ENCODE measurements around the gene XYLT1.

The XYLT1 gene

DNA sequence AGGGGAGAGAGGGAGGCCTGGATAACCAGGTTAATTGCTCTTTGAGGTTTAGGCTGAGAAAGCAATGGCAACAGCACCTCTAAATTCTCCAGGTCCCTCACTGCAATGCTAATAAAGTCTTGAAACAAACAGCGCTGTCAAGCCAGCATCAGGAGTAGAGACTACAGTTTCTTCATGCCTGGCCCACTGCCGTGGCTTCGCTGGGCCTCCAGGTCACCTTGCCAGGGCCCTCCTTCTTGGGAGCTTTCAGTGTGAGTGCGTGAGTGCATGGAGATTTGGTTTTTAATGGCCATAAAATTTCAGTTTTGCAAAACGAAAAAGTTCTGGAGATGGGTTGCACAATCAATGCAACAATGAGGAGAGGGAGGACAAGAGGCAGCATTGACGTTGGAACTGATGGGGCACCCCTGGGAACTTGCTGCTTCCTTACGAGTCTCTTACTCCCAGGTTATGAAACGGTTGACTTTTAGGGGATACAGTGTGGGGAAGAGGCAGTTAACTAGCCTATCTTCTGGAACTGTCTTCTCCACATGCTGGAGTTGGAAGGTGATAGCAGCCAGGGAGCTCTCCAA is 229.4 kb downstream of the XYLT1 start:
- H3K4me3 ChIP-seq (replicated peaks; ENCODE audit: low read depth, low read length), result no peak overlapping the region
- DNase-seq (ENCODE audit: extremely low read depth, low read depth), result no peak
- TF ChIP-seq, protein P1, sequence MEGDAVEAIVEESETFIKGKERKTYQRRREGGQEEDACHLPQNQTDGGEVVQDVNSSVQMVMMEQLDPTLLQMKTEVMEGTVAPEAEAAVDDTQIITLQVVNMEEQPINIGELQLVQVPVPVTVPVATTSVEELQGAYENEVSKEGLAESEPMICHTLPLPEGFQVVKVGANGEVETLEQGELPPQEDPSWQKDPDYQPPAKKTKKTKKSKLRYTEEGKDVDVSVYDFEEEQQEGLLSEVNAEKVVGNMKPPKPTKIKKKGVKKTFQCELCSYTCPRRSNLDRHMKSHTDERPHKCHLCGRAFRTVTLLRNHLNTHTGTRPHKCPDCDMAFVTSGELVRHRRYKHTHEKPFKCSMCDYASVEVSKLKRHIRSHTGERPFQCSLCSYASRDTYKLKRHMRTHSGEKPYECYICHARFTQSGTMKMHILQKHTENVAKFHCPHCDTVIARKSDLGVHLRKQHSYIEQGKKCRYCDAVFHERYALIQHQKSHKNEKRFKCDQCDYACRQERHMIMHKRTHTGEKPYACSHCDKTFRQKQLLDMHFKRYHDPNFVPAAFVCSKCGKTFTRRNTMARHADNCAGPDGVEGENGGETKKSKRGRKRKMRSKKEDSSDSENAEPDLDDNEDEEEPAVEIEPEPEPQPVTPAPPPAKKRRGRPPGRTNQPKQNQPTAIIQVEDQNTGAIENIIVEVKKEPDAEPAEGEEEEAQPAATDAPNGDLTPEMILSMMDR (IDR thresholded peaks at IDR 0.05; ENCODE audit: low read depth, low read length, missing control alignments), result no peak

DNA sequence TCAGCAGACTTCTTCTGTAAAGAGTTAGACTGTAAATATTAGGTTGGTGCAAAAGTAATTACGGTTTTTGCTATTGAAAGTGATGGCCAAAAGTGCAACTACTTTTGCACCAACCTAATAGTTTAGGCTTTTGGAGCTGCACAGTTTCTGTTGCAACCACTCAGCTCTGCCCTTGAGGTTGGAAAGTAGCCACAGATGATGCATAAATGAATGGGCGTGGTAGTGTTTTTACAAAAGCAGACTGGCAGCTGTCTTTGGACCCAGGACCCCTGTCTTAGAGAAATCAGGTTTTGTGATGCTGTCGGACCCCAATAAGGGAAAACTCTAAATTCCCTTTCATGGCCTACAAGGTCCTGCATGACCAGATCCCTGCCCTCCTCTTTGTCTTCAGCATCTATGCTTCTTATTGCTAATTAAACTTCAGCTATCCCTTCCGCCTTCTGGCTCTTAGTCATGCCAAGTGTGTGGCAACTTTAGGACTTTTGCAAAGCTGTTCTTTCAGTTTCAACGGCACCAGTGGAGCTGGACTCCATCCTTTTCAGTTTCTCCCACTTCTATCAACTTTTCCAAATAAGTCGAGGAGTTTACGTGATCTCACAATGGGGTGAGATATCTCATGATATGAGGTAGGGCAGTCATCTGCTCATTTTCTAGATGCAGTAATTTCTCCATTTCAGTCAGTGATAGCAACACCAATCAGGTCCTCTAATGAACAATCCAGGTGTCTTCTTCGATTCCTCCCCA is 232.3 kb downstream of the XYLT1 start:
- no peak for DNase-seq (ENCODE audit: extremely low read depth, low read depth)

DNA sequence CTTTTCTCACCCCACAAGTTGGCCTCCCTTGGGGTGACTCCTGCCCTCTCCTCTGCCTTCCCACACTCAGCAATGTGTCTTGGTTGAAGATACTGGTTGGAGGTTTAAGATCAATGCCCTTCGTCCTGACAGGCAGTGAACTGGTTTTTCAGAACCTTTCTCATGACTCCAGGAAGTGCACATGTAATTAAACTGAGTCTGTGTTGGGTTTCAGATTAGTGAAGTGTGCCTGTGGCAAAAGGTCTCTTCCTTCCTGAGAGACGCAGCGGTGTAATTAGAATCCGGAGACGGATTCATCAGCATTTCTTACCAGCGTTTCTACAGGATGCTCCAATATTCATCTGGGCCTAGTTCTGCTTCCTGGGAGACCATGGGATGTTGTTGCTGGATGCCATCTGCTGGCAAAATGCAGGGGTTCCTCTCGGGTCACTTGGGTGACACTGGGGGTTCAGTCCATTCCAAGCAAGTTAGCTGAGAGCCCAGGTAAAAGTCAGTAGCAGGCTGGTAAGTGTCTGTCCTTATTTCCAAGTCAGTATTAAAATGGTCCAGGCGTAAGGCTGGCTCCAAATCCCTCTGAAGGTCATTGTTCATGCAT is 233.3 kb downstream of the XYLT1 start:
- no peak for DNase-seq (ENCODE audit: extremely low read depth, low read depth)
- TF ChIP-seq, protein P1 (IDR thresholded peaks at IDR 0.05; ENCODE audit: low read depth, low read length, missing control alignments), result no peak
- H3K4me3 ChIP-seq (replicated peaks; ENCODE audit: low read depth, low read length), result no peak overlapping the region

More for the DNA sequence above, 232.3 kb downstream of the XYLT1 start:
- TF ChIP-seq, protein P1 (IDR thresholded peaks at IDR 0.05; ENCODE audit: low read depth, low read length, missing control alignments), result no peak
- no peak overlapping the region for H3K4me3 ChIP-seq (replicated peaks; ENCODE audit: low read depth, low read length)

DNA sequence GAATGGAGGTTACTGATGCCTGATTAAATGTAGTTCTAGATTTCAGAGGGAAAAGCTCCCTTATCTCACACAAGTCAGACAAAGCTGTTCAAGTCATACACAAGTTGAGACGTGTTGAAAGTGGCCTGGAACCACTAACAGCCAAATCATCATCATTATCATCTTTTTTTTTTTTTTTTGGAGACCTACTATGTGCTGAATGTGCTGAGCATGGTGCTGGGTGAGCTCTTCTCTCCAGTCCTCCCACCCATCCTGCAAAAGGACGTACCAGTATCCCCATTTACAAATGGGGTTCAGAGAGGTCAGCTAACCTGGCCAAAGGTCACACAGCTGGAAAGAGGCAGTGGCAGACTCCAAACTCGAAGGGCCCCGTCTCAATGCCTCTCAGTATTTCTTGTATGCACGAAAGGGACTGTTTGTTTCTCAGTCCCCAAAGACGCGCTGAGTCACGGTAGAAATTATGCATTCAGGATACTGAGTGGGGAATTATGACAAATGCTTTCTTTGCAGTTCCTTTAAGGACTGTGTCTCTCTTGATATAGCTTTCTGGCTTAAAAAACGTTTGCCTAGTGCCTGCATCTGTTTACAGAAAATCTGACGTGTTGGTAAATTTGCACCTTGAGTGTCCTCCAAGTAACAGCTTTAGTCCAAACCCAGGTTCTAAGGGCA is 235.5 kb downstream of the XYLT1 start:
- TF ChIP-seq, protein P1 (IDR thresholded peaks at IDR 0.05; ENCODE audit: low read depth, low read length, missing control alignments), result no peak
- H3K4me3 ChIP-seq (replicated peaks; ENCODE audit: low read depth, low read length), result no peak overlapping the region

DNA sequence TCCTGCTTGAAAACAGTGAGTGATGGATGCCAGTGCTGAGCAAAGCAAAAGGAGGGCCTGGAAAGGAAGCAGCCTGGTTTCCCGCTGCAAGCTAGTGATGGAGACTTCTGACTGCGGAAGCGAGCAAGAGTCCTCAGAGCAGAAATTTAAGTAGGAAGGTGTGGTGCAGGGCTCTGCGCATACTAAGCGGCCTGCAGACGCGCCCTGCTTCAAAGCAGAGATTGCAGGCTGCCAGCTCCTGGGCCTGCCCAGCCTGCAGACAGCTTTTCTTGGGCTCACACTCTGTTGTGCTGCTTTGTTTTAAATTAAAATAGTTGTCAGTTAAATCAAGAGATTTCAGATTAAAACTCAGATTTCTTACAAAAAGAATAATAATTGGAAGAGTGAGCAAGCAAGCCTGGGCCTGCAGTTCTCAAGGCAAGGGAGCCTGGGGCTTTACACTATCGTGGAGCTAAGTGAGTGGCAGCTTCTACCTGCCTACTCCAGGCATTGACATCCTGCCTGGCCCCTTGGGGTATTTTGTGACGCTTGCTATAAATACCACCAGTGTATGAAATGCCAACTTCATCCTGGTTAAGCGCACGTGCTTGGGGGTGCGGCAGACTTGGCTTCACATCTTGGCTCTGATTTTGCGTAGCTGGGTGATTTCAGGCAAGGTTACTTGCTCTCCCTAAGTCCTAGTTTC is 237.3 kb downstream of the XYLT1 start:
- no peak overlapping the region for H3K4me3 ChIP-seq (replicated peaks; ENCODE audit: low read depth, low read length)
- TF ChIP-seq, protein P1 (IDR thresholded peaks at IDR 0.05; ENCODE audit: low read depth, low read length, missing control alignments), result no peak
- no peak for DNase-seq (ENCODE audit: extremely low read depth, low read depth)

More for the DNA sequence above, 235.5 kb downstream of the XYLT1 start:
- no peak for DNase-seq (ENCODE audit: extremely low read depth, low read depth)

DNA sequence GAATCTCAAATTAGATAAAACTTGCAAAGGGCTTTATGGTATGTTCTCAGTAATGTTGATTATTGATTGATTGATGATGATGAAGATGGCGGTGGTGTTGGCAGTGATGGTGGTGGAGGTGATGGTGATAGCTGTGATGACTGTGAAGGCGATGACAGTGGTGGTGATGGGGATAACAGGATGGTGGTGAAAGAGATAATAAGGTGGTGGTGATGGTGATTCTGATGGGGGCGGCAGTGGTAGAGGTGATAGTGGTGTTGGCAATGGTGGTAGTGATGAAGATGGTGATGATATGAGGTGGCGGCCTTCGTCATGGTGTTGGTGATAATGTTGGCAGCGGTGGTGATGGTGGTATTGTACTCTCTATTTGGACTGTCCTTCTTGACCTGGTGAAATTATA is 238.3 kb downstream of the XYLT1 start:
- no peak overlapping the region for H3K4me3 ChIP-seq (replicated peaks; ENCODE audit: low read depth, low read length)
- TF ChIP-seq, protein P1 (IDR thresholded peaks at IDR 0.05; ENCODE audit: low read depth, low read length, missing control alignments), result no peak
- DNase-seq (ENCODE audit: extremely low read depth, low read depth), result no peak
